ENCODE data around the gene RAB17.

- no peak for TF ChIP-seq ZFP30 (CRISPR knock-in tag; IDR thresholded peaks at IDR 0.05)
- no peak for TF ChIP-seq ZFP3 (CRISPR knock-in tag; IDR thresholded peaks at IDR 0.05)
- TF ChIP-seq SNAI2 (CRISPR knock-in tag; IDR thresholded peaks at IDR 0.05), result no peak
- TF ChIP-seq ESRRG (CRISPR knock-in tag; IDR thresholded peaks at IDR 0.05), result no peak
- TF ChIP-seq RARB (CRISPR knock-in tag; IDR thresholded peaks at IDR 0.05), result no peak
- TF ChIP-seq TCF4 (CRISPR knock-in tag; IDR thresholded peaks at IDR 0.05; ENCODE audit: borderline replicate concordance), result no peak
- TF ChIP-seq PPARA (CRISPR knock-in tag; IDR thresholded peaks at IDR 0.05; ENCODE audit: borderline replicate concordance), result no peak
- TF ChIP-seq ARNTL (CRISPR knock-in tag; IDR thresholded peaks at IDR 0.05; ENCODE audit: borderline replicate concordance, low read depth), result no peak
These were observed 6.9 kb downstream of the RAB17 start for GRCh38 chr2:237583385-237584295.

Data from SK-N-SH treated with all-trans-retinoic acid at 6 μM for 48 hours (cell line).